GM19395 (cell line): ENCODE data around the gene RFX6.
"Not testable (repeated sequence)": the region's sequence is repeated elsewhere in the genome, so short reads cannot be mapped to it uniquely, and the experiment has no call there.

Experiments
- ATAC-seq: cut with Tn5 transposase; IDR thresholded peaks from one replicate; pipeline ENCODE4 v1.9.1; 2021; ENCODE audit warnings: mild to moderate bottlenecking, moderate library complexity; ENCODE audit not compliant: unreplicated experiment

Gene RFX6

GRCh38 chr6:116876635-116877611, at the start of gene RFX6:
TSS of gene RFX6 (plus strand) at chr6:116877242. CDS start at chr6:116877276, 34 bp downstream.
- no peak for ATAC-seq

DNA sequence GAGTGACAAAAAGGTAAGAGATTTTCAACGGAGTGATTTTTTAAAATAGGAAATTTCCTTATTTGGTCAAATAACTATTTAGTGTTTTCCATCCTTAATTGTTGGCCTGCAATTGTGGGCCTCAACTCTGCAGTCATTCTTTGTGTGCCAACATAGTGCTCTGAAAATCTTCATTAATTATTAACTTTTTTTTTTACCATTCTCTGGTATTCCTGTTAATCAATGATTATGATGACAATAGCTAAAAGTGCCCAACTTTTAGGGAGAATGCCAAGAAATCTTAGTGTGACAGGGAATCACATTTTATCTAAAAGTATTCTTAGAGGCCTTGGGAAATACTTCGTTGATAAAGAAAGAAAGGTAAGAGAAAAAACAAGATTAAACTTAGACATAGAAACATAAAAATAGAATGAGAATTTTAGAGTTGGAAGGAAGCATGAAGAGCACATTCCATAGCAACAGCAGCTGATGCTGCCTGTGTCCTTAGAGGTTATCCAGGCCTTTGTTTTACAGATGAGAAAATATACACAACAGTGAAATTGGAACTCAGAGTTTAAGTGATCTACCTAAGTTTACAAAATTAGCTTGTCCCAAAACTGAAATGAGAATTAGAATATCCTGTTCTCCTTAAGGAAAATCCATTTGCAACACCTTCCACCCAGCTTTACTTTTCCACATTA, 49.3 kb upstream of the RFX6 start:
- no peak for ATAC-seq

DNA sequence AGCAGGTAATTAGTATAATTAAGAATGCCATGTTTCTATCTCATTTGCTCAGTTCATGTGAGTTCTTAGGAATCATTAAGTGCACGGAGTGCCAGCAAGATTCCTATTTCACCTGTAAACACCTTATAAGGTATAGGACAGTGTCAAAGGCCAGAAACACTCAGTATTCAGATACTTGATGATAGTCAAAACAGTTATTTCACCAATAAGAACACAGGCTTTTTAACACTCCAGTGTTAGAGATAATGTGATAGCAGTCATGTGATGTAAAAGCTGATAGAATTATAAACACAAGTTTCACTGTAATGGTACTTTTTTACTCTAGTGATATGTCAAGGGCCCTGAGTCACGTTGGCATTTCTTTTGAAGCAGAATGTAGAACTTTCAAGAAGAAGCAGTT, 48.1 kb upstream of the RFX6 start, which contains the start of gene GPRC6A:
GPRC6A (minus strand) TSS at position 101 of the 400 bp plus-strand sequence; CDS start at position 31, 70 bp downstream.
- ATAC-seq: no peak

DNA sequence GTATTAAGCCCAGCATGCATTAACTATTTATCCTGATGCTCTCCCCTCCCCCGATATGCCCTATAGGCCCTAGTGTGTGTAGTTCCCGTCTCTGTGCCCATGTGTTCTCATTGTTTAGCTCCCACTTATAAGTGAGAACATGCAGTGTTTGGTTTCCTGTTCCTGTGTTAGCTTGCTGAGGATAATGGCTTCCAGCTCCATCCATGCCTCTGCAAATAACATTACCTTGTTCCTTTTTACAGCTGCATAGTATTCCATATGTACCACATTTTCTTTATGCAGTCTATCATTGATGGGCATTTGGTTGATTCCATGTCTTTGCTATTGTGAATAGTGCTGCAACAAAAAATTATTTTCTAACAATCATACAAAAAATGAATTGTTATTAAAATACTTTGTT, 42.5 kb upstream of the RFX6 start:
- not testable (repeated sequence) for ATAC-seq

- no peak for ATAC-seq
These were observed 40.3 kb upstream of the RFX6 start for GRCh38 chr6:116836606-116837342.

GRCh38 chr6:116840091-116840490, 37.0 kb upstream of the RFX6 start:
- no peak for ATAC-seq

- ATAC-seq: no peak
These were observed 34.6 kb upstream of the RFX6 start for GRCh38 chr6:116842459-116842858.

GRCh38 chr6:116847227-116847626, 29.8 kb upstream of the RFX6 start:
- no peak for ATAC-seq

- no peak for ATAC-seq
These were observed 19.0 kb upstream of the RFX6 start for GRCh38 chr6:116858060-116858459.

- no peak for ATAC-seq
These were observed 17.8 kb upstream of the RFX6 start for GRCh38 chr6:116859264-116859663.

DNA sequence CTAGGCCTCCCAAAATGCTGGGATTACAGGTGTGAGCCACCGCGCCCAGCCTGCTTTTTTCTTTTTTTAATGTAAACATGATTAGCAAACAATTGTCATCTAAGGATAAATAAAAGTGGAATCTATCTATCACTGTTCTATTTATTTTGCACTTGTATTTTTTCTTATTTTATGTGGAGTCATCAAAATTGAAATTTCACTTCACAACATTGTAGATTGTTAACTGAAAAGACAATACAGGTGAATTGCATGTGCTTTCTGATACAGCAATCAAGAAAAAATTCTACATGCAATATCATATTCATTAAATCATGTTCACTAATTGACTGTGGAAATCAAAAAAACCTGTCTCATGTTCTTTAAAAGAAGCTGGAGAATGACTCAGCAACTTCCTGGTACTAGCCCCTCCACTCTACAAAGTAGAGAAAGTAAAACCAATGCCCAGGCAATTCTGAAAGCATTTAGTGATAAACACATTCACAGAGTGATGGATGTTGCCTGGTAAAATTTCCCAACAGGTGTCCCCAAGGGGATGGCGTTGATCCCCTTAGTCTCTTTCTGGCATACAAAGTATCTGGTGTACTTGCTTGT, 10.7 kb upstream of the RFX6 start:
- ATAC-seq: peak; percentile 81

DNA sequence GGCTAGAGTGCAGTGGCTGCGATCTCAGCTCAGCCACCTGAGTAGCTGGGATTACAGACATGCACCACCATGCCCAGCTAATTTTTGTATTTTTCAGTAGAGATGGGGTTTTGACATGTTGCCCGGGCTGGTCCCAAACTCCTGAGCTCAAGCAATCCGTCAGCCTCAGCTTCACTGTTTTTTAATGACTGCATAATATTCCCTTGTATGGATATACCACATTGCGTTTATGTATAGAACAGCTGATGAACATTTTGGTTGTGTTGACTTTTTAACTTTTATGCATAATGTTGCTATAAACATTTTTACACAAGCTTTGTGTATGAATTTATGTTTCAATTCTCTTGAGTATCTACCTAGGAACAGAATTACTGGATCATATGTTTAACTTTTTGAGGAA, 4.3 kb upstream of the RFX6 start:
- no peak for ATAC-seq

DNA sequence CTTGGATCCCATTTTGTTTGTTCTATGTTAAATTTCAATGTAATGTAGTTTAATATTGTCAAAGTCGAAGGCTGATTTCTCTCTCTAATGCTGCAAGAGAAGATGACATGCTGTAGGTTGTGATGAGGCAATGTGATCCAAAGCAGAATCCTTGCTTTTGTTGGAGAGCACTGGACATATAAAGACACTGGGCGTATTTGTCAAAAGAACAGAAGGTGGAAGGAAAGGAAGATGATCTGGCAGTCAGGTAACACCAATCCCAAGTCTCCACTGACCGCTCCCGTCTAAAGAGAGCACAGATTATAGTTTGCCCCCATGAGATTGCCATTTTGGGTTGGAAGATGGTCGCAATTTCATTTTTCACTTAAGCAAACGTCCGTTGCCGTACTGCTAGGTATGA, 935 bp upstream of the RFX6 start:
- ATAC-seq: no peak

- no peak for ATAC-seq
These were observed 701 bp downstream of the RFX6 start for GRCh38 chr6:116877743-116878142.

DNA sequence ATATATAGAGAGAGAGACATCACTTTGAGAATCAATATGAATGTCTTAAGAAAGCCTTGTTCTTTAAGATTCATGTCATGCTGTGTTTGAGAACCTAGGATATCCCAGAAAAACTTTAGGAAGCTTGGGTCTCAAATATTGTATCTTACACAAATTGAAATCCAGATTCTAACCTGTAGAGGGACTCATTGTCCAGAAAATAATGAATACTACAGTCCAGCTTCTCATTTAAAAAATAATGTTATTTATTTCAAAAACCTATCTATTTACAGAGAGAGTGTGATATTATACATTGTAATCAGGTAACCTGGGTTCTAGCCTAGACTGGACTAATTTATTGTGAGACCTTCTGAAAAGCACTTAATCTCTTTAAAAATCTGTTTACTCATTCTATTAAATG, 4.2 kb downstream of the RFX6 start:
- ATAC-seq: no peak

DNA sequence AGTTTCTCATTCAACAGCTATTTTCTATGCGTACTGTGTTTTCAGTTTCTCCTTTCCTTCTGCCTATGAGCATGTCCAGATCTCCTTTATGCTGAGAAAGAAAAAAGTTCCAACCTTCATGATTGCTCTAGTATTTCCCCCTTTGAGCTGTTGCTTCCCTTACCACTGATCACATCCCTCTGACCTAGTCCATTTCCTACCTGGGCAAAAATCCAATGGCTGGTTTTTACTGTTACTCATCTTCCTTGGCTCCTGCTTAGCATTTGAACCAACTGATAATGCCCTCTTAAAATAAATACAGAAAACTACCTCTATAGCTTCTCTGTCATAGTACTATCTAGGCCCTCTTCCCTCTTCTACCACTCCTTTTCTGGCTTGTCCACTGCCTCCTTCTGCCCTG, 6.0 kb downstream of the RFX6 start:
- no peak for ATAC-seq

DNA sequence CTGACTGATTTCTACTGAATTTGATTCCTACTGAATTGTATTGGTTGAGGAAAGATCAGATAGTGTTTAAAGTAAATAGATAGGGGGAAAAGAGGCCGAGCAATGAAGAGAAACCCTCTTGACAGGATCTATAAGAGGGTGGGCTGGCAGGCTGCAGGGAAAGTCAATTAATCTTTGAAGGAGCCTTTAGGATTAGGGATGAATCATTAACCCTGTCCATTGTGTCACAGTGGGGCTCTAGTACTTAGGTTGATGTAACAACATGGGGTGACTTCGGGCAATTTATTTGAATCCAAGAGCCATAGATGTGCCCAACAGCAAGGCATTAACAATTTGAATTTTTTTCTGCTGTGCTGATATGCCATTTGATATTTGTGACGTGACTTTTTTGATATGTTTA, 7.5 kb downstream of the RFX6 start:
- no peak for ATAC-seq

GRCh38 chr6:116887168-116887567, 10.1 kb downstream of the RFX6 start:
- no peak for ATAC-seq

DNA sequence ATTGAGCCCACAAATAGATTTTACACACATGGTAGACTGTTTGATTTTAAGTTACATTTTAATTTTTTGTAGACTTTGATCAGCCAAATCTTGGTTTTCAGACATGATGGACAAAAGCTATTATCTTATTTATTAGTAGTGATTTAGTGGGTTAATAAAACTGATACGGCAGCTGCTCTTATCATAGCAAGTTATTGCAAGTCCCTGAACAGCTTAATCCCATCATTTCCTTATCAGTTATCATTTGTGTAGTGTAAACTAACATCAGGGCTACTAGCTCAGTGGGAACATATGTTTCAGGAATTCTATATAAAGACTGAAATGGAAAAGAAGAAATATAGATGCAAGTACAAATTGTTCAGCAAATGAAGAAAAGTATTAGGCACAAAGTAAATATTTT, 10.9 kb downstream of the RFX6 start:
- no peak for ATAC-seq

DNA sequence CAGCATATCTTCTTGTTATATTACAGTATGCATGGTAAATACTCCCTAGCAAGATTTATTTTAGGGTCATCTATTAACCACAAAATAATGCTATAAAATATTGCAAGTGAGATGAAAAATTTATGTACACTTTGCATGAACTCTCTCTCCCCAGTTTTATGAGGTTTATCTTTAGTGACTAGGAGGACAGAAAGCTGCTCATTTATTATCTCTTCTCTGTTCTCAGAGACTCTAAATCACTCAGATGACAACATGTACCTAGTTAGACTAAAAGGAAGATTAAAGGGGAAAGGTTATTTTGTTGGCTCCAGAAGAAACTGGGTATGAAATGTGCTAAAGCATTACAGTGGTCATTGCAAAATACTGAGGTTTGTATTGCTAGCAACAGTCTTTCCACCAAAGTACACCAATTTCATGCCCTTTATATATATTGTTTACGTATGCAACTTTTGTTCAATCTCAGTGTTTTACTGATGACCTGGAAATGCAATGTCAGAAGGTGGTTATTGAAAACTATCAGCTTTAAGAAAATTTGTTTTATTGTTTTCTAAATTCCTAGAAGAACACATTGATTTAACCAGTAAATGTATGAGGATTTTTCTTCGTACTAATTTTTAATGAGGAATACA, 11.8 kb downstream of the RFX6 start:
- ATAC-seq: no peak
